ENCODE measurements around the gene FAM114A2. TPM values are rescaled to one million over a fixed set of nuclear protein-coding genes. Genes with fewer than 3 reads are reported as not detected.

FAM114A2 gene
- total and polyA plus RNA-seq, 2 donors (not counting 1 experiment from before 2014, with no cell fraction given): 28.0 to 33.9 TPM

DNA sequence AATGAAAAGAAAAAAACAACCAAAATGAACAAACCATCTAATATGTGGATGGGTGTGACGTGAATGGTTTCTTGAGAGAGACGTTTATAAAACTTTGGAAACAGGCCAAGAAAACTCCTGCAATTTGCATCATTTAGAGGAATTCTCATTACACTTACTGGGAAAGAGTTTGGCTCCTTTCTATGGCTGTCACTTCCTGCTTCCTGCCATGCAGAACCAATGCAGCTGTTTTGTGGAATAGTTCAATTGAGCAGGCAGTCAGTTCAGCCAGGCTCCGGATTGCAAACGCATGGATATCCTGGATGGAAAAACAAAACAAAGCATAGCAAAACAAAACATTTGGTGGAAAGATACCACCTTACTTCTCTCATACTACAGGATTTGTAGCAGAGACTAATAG is 36.6 kb downstream of the FAM114A2 start:
- DNase-seq (ENCODE audit: low read depth in 2 of 2): peak; percentile 35 to 80
- no peak overlapping the region for H2AFZ ChIP-seq (ENCODE audit: low read length)
- H3K36me3 ChIP-seq (ENCODE audit: control insufficient read depth, insufficient read depth, low read length): no peaks in the 10 kb centered on the region
- no peaks in the 10 kb centered on the region for H3K79me2 ChIP-seq (ENCODE audit: control insufficient read depth, insufficient read depth, low read length)
- H3K27ac ChIP-seq (ENCODE audit: insufficient read depth, low read length): peak overlapping the region; percentile 4
- H3K27me3 ChIP-seq (ENCODE audit: control insufficient read depth, insufficient read depth, low read length): no peaks in the 10 kb centered on the region
- no peaks in the 10 kb centered on the region for H4K20me1 ChIP-seq (ENCODE audit: control insufficient read depth, extremely low read depth, insufficient read depth, low read length)
- H3K4me2 ChIP-seq (ENCODE audit: extremely low read depth, insufficient read depth, low read length): no peak overlapping the region
- no peak overlapping the region for H3K9ac ChIP-seq (ENCODE audit: insufficient read depth, low read length)
- no peaks in the 10 kb centered on the region for H3K9me3 ChIP-seq (ENCODE audit: control insufficient read depth, insufficient read depth, low read depth, low read length)
- TF ChIP-seq EZH2 (IDR thresholded peaks at IDR 0.05; ENCODE audit: low read length, missing control alignments): no peak
- TF ChIP-seq CTCF (conservative IDR thresholded peaks at IDR 0.05 in 1 of 2, IDR thresholded peaks at IDR 0.05 in 1 of 2; ENCODE audit: low read depth in 1 of 2, low read length in 2 of 2): no peak
- no peak overlapping the region for H3K4me3 ChIP-seq (replicated peaks in 1 of 4; ENCODE audit: control extremely low read depth in 1 of 4, insufficient read depth in 1 of 4, low read depth in 3 of 4, low read length in 4 of 4)
- no peaks in the 10 kb centered on the region for H3K4me1 ChIP-seq (ENCODE audit: control insufficient read depth, extremely low read depth, insufficient read depth, low read length)

DNA sequence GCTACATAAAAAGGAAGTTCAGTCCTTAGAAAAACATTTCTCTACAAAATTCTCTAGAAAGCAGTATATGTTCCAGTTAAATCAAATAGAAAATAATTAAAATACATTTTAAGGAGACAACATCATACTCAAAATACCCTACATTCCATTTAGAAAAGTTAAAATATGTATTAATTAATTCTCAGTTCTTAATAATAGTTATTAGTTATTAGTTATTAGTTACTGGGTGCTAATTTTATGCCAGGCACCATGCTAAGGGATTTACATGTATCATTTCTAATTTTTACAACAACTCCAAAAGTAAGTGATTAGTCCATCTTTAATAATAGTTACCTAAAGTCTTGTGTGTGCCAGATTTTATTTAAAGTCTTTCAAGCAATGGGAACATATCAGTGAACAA is 38.0 kb downstream of the FAM114A2 start:
- Histone ChIP-seq H3K36me3 (ENCODE audit: control insufficient read depth, insufficient read depth, low read length) (no peaks in the 10 kb centered on the region), H3K27ac (ENCODE audit: insufficient read depth, low read length) (no peak overlapping the region), H3K4me2 (ENCODE audit: extremely low read depth, insufficient read depth, low read length) (no peak overlapping the region), H3K9me3 (ENCODE audit: control insufficient read depth, insufficient read depth, low read depth, low read length) (no peaks in the 10 kb centered on the region), H3K4me1 (ENCODE audit: control insufficient read depth, extremely low read depth, insufficient read depth, low read length) (no peaks in the 10 kb centered on the region), H3K79me2 (ENCODE audit: control insufficient read depth, insufficient read depth, low read length) (no peaks in the 10 kb centered on the region), H3K9ac (ENCODE audit: insufficient read depth, low read length) (no peak overlapping the region), H2AFZ (ENCODE audit: low read length) (no peak overlapping the region), H3K27me3 (ENCODE audit: control insufficient read depth, insufficient read depth, low read length) (no peaks in the 10 kb centered on the region), H3K4me3 (replicated peaks in 1 of 4; ENCODE audit: control extremely low read depth in 1 of 4, insufficient read depth in 1 of 4, low read depth in 3 of 4, low read length in 4 of 4) (no peak overlapping the region), H4K20me1 (ENCODE audit: control insufficient read depth, extremely low read depth, insufficient read depth, low read length) (no peaks in the 10 kb centered on the region)
- no peak for DNase-seq (ENCODE audit: low read depth in 2 of 2)
- TF ChIP-seq CTCF (conservative IDR thresholded peaks at IDR 0.05 in 1 of 2, IDR thresholded peaks at IDR 0.05 in 1 of 2; ENCODE audit: low read depth in 1 of 2, low read length in 2 of 2): no peak
- TF ChIP-seq EZH2 (IDR thresholded peaks at IDR 0.05; ENCODE audit: low read length, missing control alignments): no peak

GRCh38 chr5:153999995-154000394 is 38.7 kb downstream of the FAM114A2 start:
- Histone ChIP-seq H3K27me3 (ENCODE audit: control insufficient read depth, insufficient read depth, low read length) (no peaks in the 10 kb centered on the region), H3K9me3 (ENCODE audit: control insufficient read depth, insufficient read depth, low read depth, low read length) (no peaks in the 10 kb centered on the region), H3K4me3 (replicated peaks in 1 of 4; ENCODE audit: control extremely low read depth in 1 of 4, insufficient read depth in 1 of 4, low read depth in 3 of 4, low read length in 4 of 4) (no peak overlapping the region), H3K36me3 (ENCODE audit: control insufficient read depth, insufficient read depth, low read length) (no peaks in the 10 kb centered on the region), H3K27ac (ENCODE audit: insufficient read depth, low read length) (no peak overlapping the region), H4K20me1 (ENCODE audit: control insufficient read depth, extremely low read depth, insufficient read depth, low read length) (no peaks in the 10 kb centered on the region), H3K4me1 (ENCODE audit: control insufficient read depth, extremely low read depth, insufficient read depth, low read length) (no peaks in the 10 kb centered on the region), H3K79me2 (ENCODE audit: control insufficient read depth, insufficient read depth, low read length) (no peaks in the 10 kb centered on the region), H3K9ac (ENCODE audit: insufficient read depth, low read length) (no peak overlapping the region), H2AFZ (ENCODE audit: low read length) (no peak overlapping the region), H3K4me2 (ENCODE audit: extremely low read depth, insufficient read depth, low read length) (no peak overlapping the region)
- TF ChIP-seq EZH2 (IDR thresholded peaks at IDR 0.05; ENCODE audit: low read length, missing control alignments) (no peak), CTCF (conservative IDR thresholded peaks at IDR 0.05 in 1 of 2, IDR thresholded peaks at IDR 0.05 in 1 of 2; ENCODE audit: low read depth in 1 of 2, low read length in 2 of 2) (no peak)
- DNase-seq (ENCODE audit: low read depth in 2 of 2): no peak

Data from fibroblast of lung (primary cell).